Measurements from ENCODE around the gene SERGEF. TPM values are rescaled to one million over a fixed set of nuclear protein-coding genes. Genes with fewer than 3 reads are reported as not detected.
"Not testable (repeated sequence)": the region's sequence is repeated elsewhere in the genome, so short reads cannot be mapped to it uniquely, and the experiment has no call there.

Gene SERGEF
- total RNA-seq, 2 experiments from 2014 or later, result 27.5 to 27.7 TPM

DNA sequence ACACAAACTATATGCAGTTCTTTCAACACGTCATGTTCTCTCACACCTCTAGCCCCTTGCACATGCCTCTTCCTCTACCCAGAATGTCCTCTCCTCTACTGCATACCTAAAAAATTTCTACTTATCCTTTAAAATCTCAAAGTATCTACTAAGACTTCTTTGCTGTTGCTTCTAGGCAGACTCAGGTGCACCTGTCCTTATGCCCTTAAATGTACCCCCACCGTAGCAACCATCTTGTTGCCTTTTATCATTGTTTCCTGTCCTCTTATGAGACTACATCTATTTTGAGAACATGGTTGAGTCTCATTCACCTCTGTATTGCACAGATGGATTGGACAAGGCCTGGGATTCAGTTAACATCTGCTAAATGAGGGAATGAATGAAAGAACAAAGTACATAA is 134.1 kb downstream of the SERGEF start:
- ChIA-PET CTCF (no interaction called here), POLR2A (no interaction called here)

- CTCF ChIA-PET, result no interaction called here
Measured at GRCh38 chr11:17877886-17878285, 135.0 kb downstream of the SERGEF start.

GRCh38 chr11:17876827-17877226 is 136.0 kb downstream of the SERGEF start:
- POLR2A ChIA-PET, result no interaction called here
- CTCF ChIA-PET, result no interaction called here

More at GRCh38 chr11:17877886-17878285, 135.0 kb downstream of the SERGEF start:
- POLR2A ChIA-PET, result no interaction called here

DNA sequence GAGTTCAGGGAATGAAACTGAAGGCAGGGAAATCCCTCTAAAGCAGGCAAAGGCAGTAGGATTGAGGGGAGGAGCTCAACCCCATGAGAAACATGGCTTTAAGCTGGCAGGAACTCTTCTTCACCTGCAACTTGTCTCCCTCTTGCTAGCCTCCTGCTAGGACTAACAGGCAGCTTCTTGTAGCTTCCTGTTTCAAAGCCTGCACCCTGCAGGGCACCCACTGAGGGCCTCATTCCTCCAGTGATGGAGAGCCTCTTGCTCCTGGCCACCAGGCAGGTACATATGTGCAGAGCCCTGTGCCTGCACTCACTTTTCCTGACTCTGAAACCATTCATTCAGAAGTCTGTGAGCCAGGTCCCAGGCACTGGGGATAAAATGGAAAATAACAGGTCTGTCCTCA is 137.0 kb downstream of the SERGEF start:
- ChIA-PET CTCF (no interaction called here), POLR2A (no interaction called here)

- ChIA-PET CTCF (interaction anchor here (1.4 kb wide), 1 partner anchor 142 kb away, joined by 4 read pairs; no protein-coding TSS in a partner anchor), POLR2A (no interaction called here)
Measured at GRCh38 chr11:17873586-17873985, 139.3 kb downstream of the SERGEF start.

DNA sequence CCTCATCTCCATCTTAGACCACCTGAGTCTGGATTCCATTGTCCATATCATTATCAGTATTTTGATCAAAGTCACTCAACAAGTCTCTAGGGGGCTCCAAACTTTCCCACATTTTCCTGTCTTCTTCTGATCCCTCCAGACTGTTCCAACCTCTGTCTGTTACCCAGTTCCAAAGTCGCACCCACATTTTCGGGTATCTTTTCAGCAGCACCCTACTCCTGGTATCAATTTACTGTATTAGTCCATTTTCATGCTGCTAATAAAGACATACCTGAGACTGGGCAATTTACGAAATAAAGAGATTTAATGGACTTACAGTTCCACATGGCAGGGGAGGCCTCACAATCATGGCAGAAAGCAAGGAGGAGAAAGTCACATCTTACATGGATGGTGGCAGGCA is 144.4 kb downstream of the SERGEF start:
- CTCF ChIA-PET, POLR2A ChIA-PET: not testable (repeated sequence)

- CTCF ChIA-PET, result no interaction called here
- POLR2A ChIA-PET, result no interaction called here
Measured at GRCh38 chr11:17867341-17867740, 145.5 kb downstream of the SERGEF start.

DNA sequence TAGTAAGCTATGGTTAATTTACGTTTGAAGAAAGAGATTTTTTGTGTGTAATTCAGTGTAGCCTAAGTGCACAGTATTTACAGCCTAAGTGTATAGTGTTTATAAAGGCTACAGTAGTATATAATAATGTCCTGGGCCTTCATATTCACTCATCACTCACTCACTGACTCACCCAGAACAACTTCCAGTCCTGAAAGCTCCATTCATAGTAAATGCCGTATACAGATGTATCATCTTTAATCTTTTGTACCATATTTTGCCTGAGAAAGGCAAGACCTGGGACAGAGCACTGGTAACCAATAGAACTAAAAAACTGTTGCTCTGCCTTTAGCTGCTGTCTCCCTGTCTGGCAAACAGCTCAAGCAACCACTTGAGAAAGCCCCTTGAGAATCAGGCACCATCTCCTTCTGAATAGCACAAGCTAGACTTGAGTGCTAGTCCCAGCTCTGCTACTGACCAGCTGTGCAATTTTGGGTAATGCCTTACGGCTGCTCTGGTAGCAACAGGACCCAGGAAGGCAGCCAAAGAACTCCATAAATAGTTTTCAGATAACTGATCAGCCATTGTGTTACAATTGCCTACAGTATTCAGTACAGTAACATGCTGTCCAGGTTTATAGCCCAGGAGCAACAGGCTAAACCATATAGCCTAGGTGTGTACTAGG is 146.9 kb downstream of the SERGEF start:
- CTCF ChIA-PET, result no interaction called here
- POLR2A ChIA-PET, result no interaction called here

DNA sequence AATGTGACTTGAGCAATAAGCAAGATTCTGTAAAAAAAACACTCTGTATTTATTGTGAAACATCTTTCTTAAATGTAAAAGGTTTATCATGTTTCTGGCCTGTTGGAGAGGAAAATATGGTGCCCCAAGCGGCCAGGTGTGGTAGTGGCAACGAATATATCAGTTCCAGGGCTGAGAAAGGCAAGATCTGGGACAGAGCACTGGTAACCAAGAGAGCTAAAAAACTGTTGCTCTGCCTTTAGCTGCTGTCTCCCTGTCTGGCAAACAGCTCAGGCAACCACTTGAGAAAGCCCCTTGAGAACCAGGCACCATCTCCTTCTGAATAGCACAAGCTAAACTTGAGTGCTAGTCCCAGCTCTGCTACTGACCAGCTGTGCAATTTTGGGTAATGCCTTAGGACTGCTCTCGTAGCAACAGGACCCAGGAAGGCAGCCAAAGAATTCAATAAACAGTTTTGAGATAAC is 148.3 kb downstream of the SERGEF start:
- ChIA-PET POLR2A (no interaction called here), CTCF (interaction anchor here (0.7 kb wide), 1 partner anchor 41 kb away, joined by 3 read pairs; no protein-coding TSS in a partner anchor)

GRCh38 chr11:17861036-17861755 is 151.7 kb downstream of the SERGEF start:
- ChIA-PET CTCF (interaction anchor here (0.6 kb wide), 1 partner anchor 1983 kb away, joined by 3 read pairs; no protein-coding TSS in a partner anchor), POLR2A (no interaction called here)

DNA sequence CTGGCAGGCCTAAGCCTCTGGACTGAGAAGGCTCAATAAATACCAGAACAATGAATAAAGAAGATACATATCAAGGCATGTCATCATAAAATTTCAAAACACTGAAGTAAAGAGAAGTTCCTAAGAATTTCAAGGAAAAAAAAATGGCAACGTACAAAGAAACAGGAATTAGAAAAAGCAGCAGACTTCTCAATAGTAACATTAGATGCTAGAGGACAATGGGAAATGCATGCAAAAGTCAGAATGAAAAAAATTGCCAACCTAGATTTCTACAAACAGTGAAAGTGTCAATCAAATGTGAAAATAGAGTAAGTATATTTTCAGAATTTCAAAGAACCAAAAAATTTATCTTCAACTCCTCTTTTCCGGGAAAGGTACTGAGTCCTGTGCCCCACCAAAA is 153.3 kb downstream of the SERGEF start:
- ChIA-PET CTCF (no interaction called here), POLR2A (no interaction called here)

GRCh38 chr11:17855531-17856290 is 157.1 kb downstream of the SERGEF start:
- ChIA-PET CTCF (no interaction called here), POLR2A (no interaction called here)

DNA sequence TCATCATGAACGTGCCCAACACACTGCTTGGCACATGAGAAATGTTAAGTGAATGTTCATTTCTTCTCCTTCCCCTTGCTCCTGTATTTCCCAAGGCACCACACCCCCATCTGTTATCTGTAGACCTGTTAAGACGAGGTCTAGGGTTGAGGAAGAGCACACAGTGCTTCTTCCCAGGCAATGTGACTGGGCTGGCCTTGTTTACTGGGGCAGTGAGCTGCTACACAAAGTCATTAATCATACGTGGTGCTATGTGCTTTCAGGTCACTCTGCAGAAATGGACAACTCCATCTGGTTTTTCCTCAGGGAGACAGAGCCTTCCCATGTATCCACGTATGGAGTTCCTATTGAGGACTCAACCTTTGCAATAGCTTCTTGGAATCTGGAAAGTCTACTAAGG is 159.6 kb downstream of the SERGEF start:
- CTCF ChIA-PET, result no interaction called here

GRCh38 chr11:17852246-17852645 is 160.6 kb downstream of the SERGEF start:
- CTCF ChIA-PET, result no interaction called here

More for the DNA sequence above, 159.6 kb downstream of the SERGEF start:
- POLR2A ChIA-PET, result no interaction called here

GRCh38 chr11:17851697-17852096 is 161.2 kb downstream of the SERGEF start:
- CTCF ChIA-PET, result no interaction called here

More at GRCh38 chr11:17852246-17852645, 160.6 kb downstream of the SERGEF start:
- POLR2A ChIA-PET, result no interaction called here

DNA sequence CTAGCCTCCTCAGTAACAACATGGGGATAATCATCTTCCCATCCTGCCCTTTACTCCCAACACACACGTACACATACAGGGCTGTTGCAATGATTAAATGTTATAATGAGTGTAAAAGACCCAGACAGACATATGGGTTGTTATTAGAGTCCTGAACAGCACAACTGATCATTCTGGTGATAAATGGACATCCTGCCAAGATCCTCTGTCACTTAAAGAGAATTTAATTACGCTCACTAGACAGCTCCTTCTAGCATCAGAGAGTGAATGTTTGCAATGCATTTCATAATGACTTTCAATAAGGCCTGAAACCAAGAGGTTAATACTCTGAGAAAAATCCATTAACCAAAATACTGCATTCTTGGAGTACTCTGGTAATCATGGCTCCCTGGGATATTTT is 162.5 kb downstream of the SERGEF start:
- CTCF ChIA-PET, result no interaction called here

More at GRCh38 chr11:17851697-17852096, 161.2 kb downstream of the SERGEF start:
- POLR2A ChIA-PET, result no interaction called here

DNA sequence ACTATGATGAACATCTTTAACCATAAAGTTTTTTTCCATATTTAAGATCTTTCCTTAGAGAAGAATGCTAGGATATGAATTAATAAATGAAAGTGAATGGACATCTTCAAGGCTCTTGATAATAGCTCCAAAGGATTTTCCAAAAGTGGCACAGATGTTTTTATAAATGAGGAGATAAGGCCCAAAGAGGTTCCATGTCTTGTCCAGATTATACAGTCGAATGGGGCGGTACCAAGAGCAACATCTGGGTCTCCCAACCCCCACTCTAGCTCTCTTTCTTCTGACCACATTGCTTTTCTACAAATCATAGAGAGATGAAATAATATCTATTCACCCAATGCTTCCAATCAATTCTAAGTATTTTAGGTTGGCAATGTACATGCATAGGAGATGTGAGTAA is 164.1 kb downstream of the SERGEF start:
- CTCF ChIA-PET, result interaction anchor here (1.7 kb wide), 1 partner anchor 80 kb away, joined by 3 read pairs; no protein-coding TSS in a partner anchor
- POLR2A ChIA-PET, result interaction anchor here (0.6 kb wide), 1 partner anchor 11 kb away, joined by 3 read pairs; no protein-coding TSS in a partner anchor

More for the DNA sequence above, 162.5 kb downstream of the SERGEF start:
- POLR2A ChIA-PET, result no interaction called here

- CTCF ChIA-PET, result no interaction called here
- POLR2A ChIA-PET, result no interaction called here
Measured at GRCh38 chr11:17846852-17847453, 165.9 kb downstream of the SERGEF start.

DNA sequence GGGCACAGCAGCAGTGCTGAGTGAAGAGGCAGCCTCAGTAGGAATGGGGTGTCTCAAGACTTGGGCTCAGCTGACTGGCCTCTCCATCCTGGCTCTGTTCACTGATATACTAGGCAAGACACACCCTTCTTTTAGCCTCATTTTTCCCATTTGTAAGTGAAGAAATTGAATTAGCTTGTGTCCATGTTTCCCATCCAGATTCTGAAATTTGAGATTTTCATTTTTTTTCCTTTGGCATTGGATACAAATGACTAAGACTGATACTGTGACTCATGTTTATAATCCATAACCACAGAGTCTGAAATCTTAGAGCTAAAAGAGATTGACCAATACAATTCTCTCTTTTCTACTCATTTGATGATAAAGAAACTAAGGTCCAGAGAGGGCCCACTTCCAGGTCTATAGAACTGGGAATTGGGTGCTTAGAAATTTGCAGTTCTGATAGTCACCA is 167.4 kb downstream of the SERGEF start:
- CTCF ChIA-PET, result no interaction called here
- POLR2A ChIA-PET, result no interaction called here

- CTCF ChIA-PET, result no interaction called here
- POLR2A ChIA-PET, result no interaction called here
Measured at GRCh38 chr11:17840101-17840548, 172.7 kb downstream of the SERGEF start.
